KMS-11 (cell line): ENCODE results near the gene DKK1.

Source experiments
- H2AFZ ChIP-seq: fragments of 200-600 bp; sonication (generic); 2 replicates; pipeline ENCODE4 v1.6.1; 2016; ENCODE audit warnings: antibody characterized with exemption, mixed run types, low read depth
- H3K27ac ChIP-seq: fragments of 200-600 bp; sonication (generic); 2 replicates; pipeline ENCODE4 v1.6.1; 2016; ENCODE audit warnings: mild to moderate bottlenecking, mixed run types
- H3K27me3 ChIP-seq: fragments of 200-600 bp; sonication (generic); 2 replicates; pipeline ENCODE4 v1.6.1; 2017; ENCODE audit warnings: mild to moderate bottlenecking, low read depth, mixed run types, moderate library complexity; ENCODE audit not compliant: insufficient read depth
- H3K36me3 ChIP-seq: fragments of 200-600 bp; sonication (generic); 2 replicates; pipeline ENCODE4 v1.6.1; 2017; ENCODE audit warnings: mild to moderate bottlenecking, mixed run types; ENCODE audit not compliant: insufficient read depth
- H3K4me1 ChIP-seq: fragments of 200-600 bp; sonication (generic); 2 replicates; pipeline ENCODE4 v1.6.1; 2016; ENCODE audit warnings: mild to moderate bottlenecking, low read depth, mixed run types; ENCODE audit not compliant: poor library complexity, severe bottlenecking
- H3K4me2 ChIP-seq: fragments of 200-600 bp; sonication (generic); 2 replicates; pipeline ENCODE4 v1.7.0; 2016; ENCODE audit warnings: mild to moderate bottlenecking, mixed run types
- H3K4me3 ChIP-seq: fragments of 200-600 bp; sonication (generic); IDR thresholded peaks from 2 replicates; pipeline ENCODE4 v1.6.1; 2017; ENCODE audit warnings: low read depth, low read length, mixed read lengths; ENCODE audit not compliant: insufficient read depth
- H3K79me2 ChIP-seq: fragments of 200-600 bp; sonication (generic); 2 replicates; pipeline ENCODE4 v1.6.1; 2016; ENCODE audit warnings: low read depth, mixed run types; ENCODE audit not compliant: insufficient read depth
- H3K9ac ChIP-seq: fragments of 200-600 bp; sonication (generic); 2 replicates; pipeline ENCODE4 v1.6.1; 2016; ENCODE audit warnings: mild to moderate bottlenecking, mixed run types
- H4K20me1 ChIP-seq: fragments of 200-600 bp; sonication (generic); 2 replicates; pipeline ENCODE4 v1.6.1; 2016; ENCODE audit warnings: mild to moderate bottlenecking, mixed run types; ENCODE audit not compliant: insufficient read depth
- TF ChIP-seq, protein P1 (sequence below): fragments of 200-600 bp; sonication (generic); conservative IDR thresholded peaks from 2 replicates; pipeline ENCODE4 v1.6.1; 2017; ENCODE audit warnings: low read depth, mild to moderate bottlenecking, antibody characterized with exemption, low read length, moderate library complexity, mixed read lengths

Gene DKK1

GRCh38 chr10:52318822-52319464, 4.9 kb downstream of the DKK1 start:
- TF ChIP-seq, protein P1, sequence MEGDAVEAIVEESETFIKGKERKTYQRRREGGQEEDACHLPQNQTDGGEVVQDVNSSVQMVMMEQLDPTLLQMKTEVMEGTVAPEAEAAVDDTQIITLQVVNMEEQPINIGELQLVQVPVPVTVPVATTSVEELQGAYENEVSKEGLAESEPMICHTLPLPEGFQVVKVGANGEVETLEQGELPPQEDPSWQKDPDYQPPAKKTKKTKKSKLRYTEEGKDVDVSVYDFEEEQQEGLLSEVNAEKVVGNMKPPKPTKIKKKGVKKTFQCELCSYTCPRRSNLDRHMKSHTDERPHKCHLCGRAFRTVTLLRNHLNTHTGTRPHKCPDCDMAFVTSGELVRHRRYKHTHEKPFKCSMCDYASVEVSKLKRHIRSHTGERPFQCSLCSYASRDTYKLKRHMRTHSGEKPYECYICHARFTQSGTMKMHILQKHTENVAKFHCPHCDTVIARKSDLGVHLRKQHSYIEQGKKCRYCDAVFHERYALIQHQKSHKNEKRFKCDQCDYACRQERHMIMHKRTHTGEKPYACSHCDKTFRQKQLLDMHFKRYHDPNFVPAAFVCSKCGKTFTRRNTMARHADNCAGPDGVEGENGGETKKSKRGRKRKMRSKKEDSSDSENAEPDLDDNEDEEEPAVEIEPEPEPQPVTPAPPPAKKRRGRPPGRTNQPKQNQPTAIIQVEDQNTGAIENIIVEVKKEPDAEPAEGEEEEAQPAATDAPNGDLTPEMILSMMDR = no peak
- no peak overlapping the region for H2AFZ ChIP-seq

GRCh38 chr10:52319926-52320325, 5.8 kb downstream of the DKK1 start:
- Histone ChIP-seq H4K20me1 (no peaks in the 10 kb centered on the region), H3K4me3 (no peak overlapping the region), H3K9ac (no peak overlapping the region), H3K4me1 (peaks cover 5% of the 10 kb centered on the region), H3K27ac (no peak overlapping the region), H3K79me2 (no peaks in the 10 kb centered on the region), H3K4me2 (no peak overlapping the region), H2AFZ (no peak overlapping the region), H3K27me3 (no peaks in the 10 kb centered on the region), H3K36me3 (no peaks in the 10 kb centered on the region)
- TF ChIP-seq, protein P1 = no peak

More at GRCh38 chr10:52318822-52319464, 4.9 kb downstream of the DKK1 start:
- no peaks in the 10 kb centered on the region for H3K36me3 ChIP-seq
- no peak overlapping the region for H3K9ac ChIP-seq
- H3K79me2 ChIP-seq = no peaks in the 10 kb centered on the region
- H4K20me1 ChIP-seq = no peaks in the 10 kb centered on the region
- H3K4me1 ChIP-seq = peaks cover 5% of the 10 kb centered on the region
- H3K27ac ChIP-seq = no peak overlapping the region
- no peak overlapping the region for H3K4me3 ChIP-seq
- no peak overlapping the region for H3K4me2 ChIP-seq
- H3K27me3 ChIP-seq = no peaks in the 10 kb centered on the region

GRCh38 chr10:52322323-52322722, 8.2 kb downstream of the DKK1 start:
- Histone ChIP-seq H4K20me1 (no peaks in the 10 kb centered on the region), H3K27me3 (no peaks in the 10 kb centered on the region), H3K4me1 (no peaks in the 10 kb centered on the region), H3K4me2 (no peak overlapping the region), H3K9ac (no peak overlapping the region), H3K27ac (no peak overlapping the region), H3K79me2 (no peaks in the 10 kb centered on the region), H2AFZ (no peak overlapping the region), H3K4me3 (no peak overlapping the region), H3K36me3 (no peaks in the 10 kb centered on the region)
- TF ChIP-seq, protein P1 = no peak

DNA sequence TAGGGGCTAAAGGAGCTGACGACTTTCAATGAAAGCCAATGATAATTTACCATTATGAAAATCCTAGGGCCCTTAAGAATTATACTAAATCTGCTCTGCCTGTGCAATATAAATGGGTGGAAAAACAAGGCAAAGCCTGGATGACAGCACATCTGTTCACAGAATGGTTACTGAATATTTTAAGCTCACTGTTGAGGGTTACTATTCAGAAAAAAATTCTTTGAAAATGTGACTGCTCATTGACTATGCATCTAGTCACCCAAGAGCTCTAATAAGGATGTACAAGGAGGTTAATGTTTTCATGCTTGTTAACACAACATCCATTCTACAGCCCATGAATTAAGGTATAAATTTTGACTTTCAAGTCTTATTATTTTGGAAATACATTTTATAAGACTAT, 8.9 kb downstream of the DKK1 start:
- H3K9ac ChIP-seq = no peak overlapping the region
- TF ChIP-seq, protein P1 = no peak
- no peaks in the 10 kb centered on the region for H3K79me2 ChIP-seq
- no peak overlapping the region for H3K27ac ChIP-seq
- no peak overlapping the region for H3K4me2 ChIP-seq
- no peaks in the 10 kb centered on the region for H3K36me3 ChIP-seq
- H3K4me3 ChIP-seq = no peak overlapping the region
- H2AFZ ChIP-seq = no peak overlapping the region
- no peaks in the 10 kb centered on the region for H4K20me1 ChIP-seq
- H3K27me3 ChIP-seq = no peaks in the 10 kb centered on the region
- no peaks in the 10 kb centered on the region for H3K4me1 ChIP-seq
